Astrocyte (in vitro differentiated cells and primary cell): ENCODE measurements around the gene MGST3. TPM values are rescaled to one million over a fixed set of nuclear protein-coding genes. Genes with fewer than 3 reads are reported as not detected.

Experiments used
- DNase-seq: peaks from one replicate; pipeline ENCODE4 v3.0.0-alpha.2; 2010; ENCODE audit warnings: low read depth
- FAIRE-seq: peaks from 2 replicates; lab custom pipeline; 2011; peaks lifted over from hg19 to GRCh38; lab: Jason Lieb, UNC
- H2AFZ ChIP-seq: 2 replicates; pipeline ENCODE4 v1.6.0; 2012; ENCODE audit warnings: low read depth, low read length, inconsistent platforms
- H3K27ac ChIP-seq: 2 replicates; pipeline ENCODE4 v1.5.1; 2011; ENCODE audit warnings: low read depth, low read length, inconsistent platforms
- H3K27me3 ChIP-seq: 2 replicates; pipeline ENCODE4 v1.6.0; 2011; ENCODE audit warnings: low read length, inconsistent platforms; ENCODE audit not compliant: insufficient read depth
- H3K36me3 ChIP-seq: 2 replicates; pipeline ENCODE4 v1.5.1; 2011; ENCODE audit warnings: low read length, inconsistent platforms; ENCODE audit not compliant: insufficient read depth
- H3K4me1 ChIP-seq: 2 replicates; pipeline ENCODE4 v1.5.1; 2011; ENCODE audit warnings: low read length, inconsistent platforms; ENCODE audit not compliant: insufficient read depth
- H3K4me2 ChIP-seq: 2 replicates; pipeline ENCODE4 v1.6.0; 2012; ENCODE audit warnings: low read length, inconsistent platforms
- H3K4me3 ChIP-seq: 2 replicates; pipeline ENCODE4 v1.5.1; 2011; ENCODE audit warnings: low read depth, mild to moderate bottlenecking, low read length, inconsistent platforms; ENCODE audit not compliant: insufficient read depth
- H3K79me2 ChIP-seq: 2 replicates; pipeline ENCODE4 v1.6.0; 2012; ENCODE audit warnings: mild to moderate bottlenecking, low read length, inconsistent platforms; ENCODE audit not compliant: insufficient read depth
- H3K9ac ChIP-seq: 2 replicates; pipeline ENCODE4 v1.6.0; 2012; ENCODE audit warnings: mild to moderate bottlenecking, low read length, inconsistent platforms
- H3K9me3 ChIP-seq: 2 replicates; pipeline ENCODE4 v1.5.1; 2012; ENCODE audit warnings: low read depth, mild to moderate bottlenecking, low read length, inconsistent platforms; ENCODE audit not compliant: insufficient read depth
- H4K20me1 ChIP-seq: 2 replicates; pipeline ENCODE4 v1.6.0; 2012; ENCODE audit warnings: low read length, inconsistent platforms; ENCODE audit not compliant: insufficient read depth
- H3K27ac Mint-ChIP-seq: one replicate; pipeline ENCODE4 v1.8.0; 2021; ENCODE audit warnings: mild to moderate bottlenecking, mixed read lengths; ENCODE audit not compliant: unreplicated experiment
- H3K27me3 Mint-ChIP-seq: one replicate; pipeline ENCODE4 v1.8.0; 2021; ENCODE audit warnings: low read depth, mixed read lengths; ENCODE audit not compliant: unreplicated experiment
- H3K36me3 Mint-ChIP-seq: one replicate; pipeline ENCODE4 v1.8.0; 2021; ENCODE audit warnings: low read depth, mixed read lengths; ENCODE audit not compliant: unreplicated experiment
- H3K4me1 Mint-ChIP-seq: one replicate; pipeline ENCODE4 v1.8.0; 2021; ENCODE audit warnings: low read depth, mixed read lengths; ENCODE audit not compliant: unreplicated experiment
- H3K4me3 Mint-ChIP-seq: one replicate; pipeline ENCODE4 v1.8.0; 2021; ENCODE audit warnings: mild to moderate bottlenecking, moderate library complexity, mixed read lengths; ENCODE audit not compliant: unreplicated experiment
- H3K9me3 Mint-ChIP-seq: one replicate; pipeline ENCODE4 v1.8.0; 2021; ENCODE audit warnings: mild to moderate bottlenecking, mixed read lengths; ENCODE audit not compliant: unreplicated experiment
- EZH2 ChIP-seq: IDR thresholded peaks from 2 replicates; pipeline ENCODE4 v1.6.1; 2012; ENCODE audit warnings: mild to moderate bottlenecking, low read length, inconsistent platforms; ENCODE audit not compliant: insufficient read depth
- total RNA-seq: library from RNA; stranded (reverse); gene quantifications from 2 replicates; pipeline ENCODE4 v1.2.1, GENCODE V29; 2021
- TF ChIP-seq, protein P1 (sequence below): IDR thresholded peaks from 2 replicates; pipeline ENCODE4 v1.5.1; 2011; ENCODE audit warnings: low read depth, mild to moderate bottlenecking, inconsistent platforms, low read length, moderate library complexity; ENCODE audit not compliant: insufficient read depth

The MGST3 gene
- total RNA-seq, 1 donor from 2014 or later, result 210 TPM

DNA sequence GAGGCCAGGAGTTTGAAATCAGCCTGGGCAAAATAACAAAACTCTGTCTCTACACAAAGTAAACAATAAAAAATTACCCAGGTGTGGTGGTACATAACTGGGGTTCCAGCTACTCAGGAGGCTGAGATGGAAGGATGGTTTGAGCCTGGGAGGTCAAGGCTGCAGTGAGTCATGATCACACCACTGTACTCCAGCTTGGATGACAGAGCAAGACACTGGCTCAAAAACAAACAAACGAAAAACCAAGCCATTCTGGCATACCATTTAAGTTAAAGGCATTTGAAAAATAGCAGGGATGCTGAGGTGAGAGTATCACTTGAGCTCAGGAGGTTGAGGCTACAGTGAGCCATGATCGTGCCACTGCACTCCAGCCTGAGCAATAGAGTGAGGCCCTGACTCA lies 72.6 kb downstream of the MGST3 start:
- no peak overlapping the region for H3K27ac ChIP-seq
- TF ChIP-seq, protein P1, sequence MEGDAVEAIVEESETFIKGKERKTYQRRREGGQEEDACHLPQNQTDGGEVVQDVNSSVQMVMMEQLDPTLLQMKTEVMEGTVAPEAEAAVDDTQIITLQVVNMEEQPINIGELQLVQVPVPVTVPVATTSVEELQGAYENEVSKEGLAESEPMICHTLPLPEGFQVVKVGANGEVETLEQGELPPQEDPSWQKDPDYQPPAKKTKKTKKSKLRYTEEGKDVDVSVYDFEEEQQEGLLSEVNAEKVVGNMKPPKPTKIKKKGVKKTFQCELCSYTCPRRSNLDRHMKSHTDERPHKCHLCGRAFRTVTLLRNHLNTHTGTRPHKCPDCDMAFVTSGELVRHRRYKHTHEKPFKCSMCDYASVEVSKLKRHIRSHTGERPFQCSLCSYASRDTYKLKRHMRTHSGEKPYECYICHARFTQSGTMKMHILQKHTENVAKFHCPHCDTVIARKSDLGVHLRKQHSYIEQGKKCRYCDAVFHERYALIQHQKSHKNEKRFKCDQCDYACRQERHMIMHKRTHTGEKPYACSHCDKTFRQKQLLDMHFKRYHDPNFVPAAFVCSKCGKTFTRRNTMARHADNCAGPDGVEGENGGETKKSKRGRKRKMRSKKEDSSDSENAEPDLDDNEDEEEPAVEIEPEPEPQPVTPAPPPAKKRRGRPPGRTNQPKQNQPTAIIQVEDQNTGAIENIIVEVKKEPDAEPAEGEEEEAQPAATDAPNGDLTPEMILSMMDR, result no peak
- no peak for TF ChIP-seq EZH2
- H3K4me1 ChIP-seq, result no peaks in the 10 kb centered on the region
- Mint-ChIP-seq H3K36me3 (no peaks in the 10 kb centered on the region), H3K27ac (no peak overlapping the region), H3K27me3 (peaks cover 15% of the 10 kb centered on the region), H3K4me3 (no peak overlapping the region), H3K9me3 (no peaks in the 10 kb centered on the region), H3K4me1 (peaks cover 2% of the 10 kb centered on the region)
- no peak overlapping the region for H3K9ac ChIP-seq
- no peak overlapping the region for H3K4me3 ChIP-seq
- no peaks in the 10 kb centered on the region for H3K36me3 ChIP-seq
- FAIRE-seq (no peak), DNase-seq (no peak)
- H3K27me3 ChIP-seq, result peaks cover 6% of the 10 kb centered on the region
- H4K20me1 ChIP-seq, result no peaks in the 10 kb centered on the region
- H3K4me2 ChIP-seq, result no peak overlapping the region
- H2AFZ ChIP-seq, result no peak overlapping the region
- H3K9me3 ChIP-seq, result no peaks in the 10 kb centered on the region
- no peaks in the 10 kb centered on the region for H3K79me2 ChIP-seq

Other genes with a start within 250 kb of the MGST3 start
- gene RXRG, start 186.1 kb upstream of the MGST3 start, total RNA-seq, result 0.29 TPM in 1 of 2 replicates, not detected in the other
- not detected in 2 replicates for gene LRRC52, start 87.2 kb upstream of the MGST3 start, total RNA-seq
- 62.7 and 68.2 TPM in 2 replicates for gene ALDH9A1, start 67.3 kb downstream of the MGST3 start, total RNA-seq
- gene TMCO1, start 137.6 kb downstream of the MGST3 start, total RNA-seq, result 131 and 135 TPM in 2 replicates
- 111 TPM in 2 replicates for gene UCK2, start 196.4 kb downstream of the MGST3 start, total RNA-seq